Upper lobe of right lung (tissue), 1 donor: ENCODE results near the gene C19orf53. TPM values are rescaled to one million over a fixed set of nuclear protein-coding genes. Genes with fewer than 3 reads are reported as not detected.

ENCODE experiments used
- ATAC-seq: fragments of 200-7000 bp; cut with Tn5 transposase; one replicate; pipeline ENCODE4 v1.9.1; 2020; ENCODE audit warnings: mild to moderate bottlenecking, moderate library complexity
- DNase-seq: peaks from one replicate; pipeline ENCODE4 v3.0.0-alpha.2; 2020
- H3K27ac ChIP-seq: fragments of 200-600 bp; one replicate; pipeline ENCODE4 v1.8.0; 2022
- H3K27me3 ChIP-seq: fragments of 200-600 bp; one replicate; pipeline ENCODE4 v1.8.0; 2022; ENCODE audit warnings: mild to moderate bottlenecking
- H3K36me3 ChIP-seq: fragments of 200-600 bp; one replicate; pipeline ENCODE4 v1.8.0; 2022
- H3K4me1 ChIP-seq: fragments of 200-600 bp; one replicate; pipeline ENCODE4 v1.8.0; 2022
- H3K4me3 ChIP-seq: fragments of 200-600 bp; one replicate; pipeline ENCODE4 v1.8.0; 2022; ENCODE audit warnings: mild to moderate bottlenecking
- H3K9me3 ChIP-seq: fragments of 200-600 bp; one replicate; pipeline ENCODE4 v1.8.0; 2022
- CTCF ChIP-seq: fragments of 200-600 bp; IDR thresholded peaks from one replicate; pipeline ENCODE4 v1.8.0; 2022; ENCODE audit warnings: antibody characterized with exemption
- intact Hi-C: fragments of 100-400 bp; cut with DNase I; formaldehyde crosslinking; loops from one replicate; pipeline ENCODE4 v1.11.0; 2022
- total RNA-seq: library from RNA; stranded (reverse); fragmentation: NEBNext Ultra II Directional; extraction: Animal tissue kit (Norgen Biotek cat#: 25700); gene quantifications from one replicate; pipeline ENCODE4 v1.2.1, GENCODE V29; 2021
- donor health status: DM: no; HTN: yes; CAD: no; lungs with severe emphysema.

Gene C19orf53
- total RNA-seq, 1 donor from 2014 or later: 77.8 TPM

DNA sequence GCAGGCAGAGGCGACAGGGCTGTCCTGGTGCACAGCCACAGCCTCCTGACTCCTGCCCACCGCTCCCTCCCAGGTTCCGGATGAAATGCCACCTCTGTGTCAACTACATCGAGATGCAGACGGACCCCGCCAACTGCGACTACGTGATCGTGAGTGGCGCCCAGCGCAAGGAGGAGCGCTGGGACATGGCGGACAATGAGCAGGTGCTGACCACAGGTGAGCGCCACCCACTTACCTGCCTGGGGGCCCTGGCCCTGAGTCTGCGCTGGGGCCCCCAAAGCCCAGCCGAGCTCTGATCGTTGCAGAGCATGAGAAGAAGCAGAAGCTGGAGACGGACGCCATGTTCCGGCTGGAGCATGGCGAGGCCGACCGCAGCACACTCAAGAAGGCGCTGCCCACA lies 15.5 kb upstream of the C19orf53 start:
- H3K4me1 ChIP-seq: no peaks in the 10 kb centered on the region
- H3K9me3 ChIP-seq: no peaks in the 10 kb centered on the region

DNA sequence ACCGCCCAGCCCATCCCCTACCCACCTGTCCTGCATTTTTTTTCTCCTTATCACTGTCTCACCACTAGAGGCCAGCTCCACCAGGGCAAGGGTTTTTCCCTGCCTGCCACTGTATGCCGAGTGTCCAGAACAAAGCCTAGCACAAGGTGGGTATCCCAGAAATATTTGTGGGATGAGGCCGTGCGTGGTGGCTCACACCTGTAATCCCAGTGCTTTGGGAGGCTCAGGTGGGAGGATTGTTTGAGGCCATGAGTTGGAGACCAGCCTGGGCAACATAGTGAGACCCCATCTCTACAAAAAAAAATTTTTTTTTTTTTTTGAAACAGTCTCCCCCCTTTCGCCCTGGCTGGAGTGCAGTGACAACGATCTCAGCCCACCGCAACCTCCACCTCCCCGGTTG lies 12.8 kb upstream of the C19orf53 start:
- peaks cover 7% of the 10 kb centered on the region for H3K4me1 ChIP-seq

More for the DNA sequence above, 15.5 kb upstream of the C19orf53 start:
- Histone ChIP-seq H3K27ac (no peak overlapping the region), H3K27me3 (no peaks in the 10 kb centered on the region), H3K4me3 (no peak overlapping the region), H3K36me3 (peaks cover 89% of the 10 kb centered on the region)
- no peak for TF ChIP-seq CTCF
- ATAC-seq (no peak), DNase-seq (no peak)
- intact Hi-C loops: no loop called here

GRCh38 chr19:13762635-13763235 lies 11.5 kb upstream of the C19orf53 start:
- DNase-seq (no peak), ATAC-seq (no peak)
- H3K4me3 ChIP-seq: no peak overlapping the region
- intact Hi-C loops: no loop called here
- H3K4me1 ChIP-seq: peaks cover 7% of the 10 kb centered on the region
- no peak for TF ChIP-seq CTCF
- no peaks in the 10 kb centered on the region for H3K27me3 ChIP-seq
- H3K9me3 ChIP-seq: no peaks in the 10 kb centered on the region
- peaks cover 51% of the 10 kb centered on the region for H3K36me3 ChIP-seq
- no peak overlapping the region for H3K27ac ChIP-seq

More for the DNA sequence above, 12.8 kb upstream of the C19orf53 start:
- H3K9me3 ChIP-seq: no peaks in the 10 kb centered on the region
- H3K4me3 ChIP-seq: no peak overlapping the region
- no peak for TF ChIP-seq CTCF
- ATAC-seq (no peak), DNase-seq (no peak)
- H3K27me3 ChIP-seq: no peaks in the 10 kb centered on the region
- peaks cover 65% of the 10 kb centered on the region for H3K36me3 ChIP-seq
- intact Hi-C loops: no loop called here
- no peak overlapping the region for H3K27ac ChIP-seq

- Histone ChIP-seq H3K27ac (no peak overlapping the region), H3K9me3 (no peaks in the 10 kb centered on the region), H3K36me3 (peaks cover 48% of the 10 kb centered on the region), H3K4me1 (peaks cover 7% of the 10 kb centered on the region), H3K4me3 (no peak overlapping the region), H3K27me3 (no peaks in the 10 kb centered on the region)
- ATAC-seq (no peak), DNase-seq (no peak)
- no peak for TF ChIP-seq CTCF
- intact Hi-C loops: no loop called here
Measured at GRCh38 chr19:13763265-13763664, 11.0 kb upstream of the C19orf53 start.

GRCh38 chr19:13764101-13764807 lies 10.0 kb upstream of the C19orf53 start, which contains the start of gene MRI1:
Gene MRI1, plus strand, starts transcription at chr19:13764522. Its CDS starts 67 bp downstream, at chr19:13764589.
- H3K27me3 ChIP-seq: no peaks in the 10 kb centered on the region
- peaks cover 48% of the 10 kb centered on the region for H3K36me3 ChIP-seq
- no peak for TF ChIP-seq CTCF
- DNase-seq (peak; percentile 88), ATAC-seq (peak; percentile 92)
- H3K4me1 ChIP-seq: peaks cover 7% of the 10 kb centered on the region
- peak within 1 kb of the TSS; percentile 82 for H3K4me3 ChIP-seq
- intact Hi-C loops: no loop called here
- peak within 1 kb of the TSS; percentile 72 for H3K27ac ChIP-seq
- H3K9me3 ChIP-seq: no peaks in the 10 kb centered on the region
